Fibroblast of lung (primary cell): ENCODE measurements around the gene KRTAP6-1. TPM values are rescaled to one million over a fixed set of nuclear protein-coding genes. Genes with fewer than 3 reads are reported as not detected.

Source experiments
- DNase-seq, 2 donors: peaks; one replicate each; pipeline versions ENCODE4 v3.0.0 to v3.0.0-alpha.2; 2010; ENCODE audit warnings: low read depth in 2 of 2
- H2AFZ ChIP-seq: 2 replicates; pipeline ENCODE4 v1.5.1; 2012; ENCODE audit warnings: low read length, control low read depth, inconsistent platforms
- H3K27ac ChIP-seq: 2 replicates; pipeline ENCODE4 v1.5.1; 2011; ENCODE audit warnings: low read length, control low read depth; ENCODE audit not compliant: insufficient read depth
- H3K27me3 ChIP-seq: 2 replicates; pipeline ENCODE4 v1.5.1; 2011; ENCODE audit warnings: mild to moderate bottlenecking, low read length; ENCODE audit not compliant: control insufficient read depth, insufficient read depth
- H3K36me3 ChIP-seq: 2 replicates; pipeline ENCODE4 v1.5.1; 2011; ENCODE audit warnings: low read length; ENCODE audit not compliant: control insufficient read depth, insufficient read depth
- H3K4me1 ChIP-seq: 2 replicates; pipeline ENCODE4 v1.5.1; 2011; ENCODE audit warnings: low read length; ENCODE audit not compliant: control insufficient read depth, insufficient read depth; ENCODE audit errors: extremely low read depth
- H3K4me2 ChIP-seq: 2 replicates; pipeline ENCODE4 v1.5.1; 2011; ENCODE audit warnings: low read length, control low read depth; ENCODE audit not compliant: insufficient read depth; ENCODE audit errors: extremely low read depth
- H3K4me3 ChIP-seq, 4 experiments: fragments of 200-600 bp in 1 of 4; sonication (generic) in 1 of 4; replicated peaks in 1 of 4; 2 replicates each; pipeline ENCODE4 v1.5.1; 2011 to 2016; ENCODE audit warnings: low read length in 4 of 4, low read depth in 3 of 4, mild to moderate bottlenecking in 3 of 4, control low read depth in 2 of 4, inconsistent platforms in 1 of 4, mixed read lengths in 1 of 4; ENCODE audit not compliant: insufficient read depth in 1 of 4; ENCODE audit errors: control extremely low read depth in 1 of 4
- H3K79me2 ChIP-seq: 2 replicates; pipeline ENCODE4 v1.5.1; 2012; ENCODE audit warnings: mild to moderate bottlenecking, low read length, inconsistent platforms; ENCODE audit not compliant: control insufficient read depth, insufficient read depth
- H3K9ac ChIP-seq: 2 replicates; pipeline ENCODE4 v1.5.1; 2011; ENCODE audit warnings: mild to moderate bottlenecking, low read length, control low read depth; ENCODE audit not compliant: insufficient read depth
- H3K9me3 ChIP-seq: 2 replicates; pipeline ENCODE4 v1.5.1; 2012; ENCODE audit warnings: low read depth, low read length; ENCODE audit not compliant: control insufficient read depth, insufficient read depth
- H4K20me1 ChIP-seq: 2 replicates; pipeline ENCODE4 v1.5.1; 2011; ENCODE audit warnings: low read length; ENCODE audit not compliant: control insufficient read depth, insufficient read depth; ENCODE audit errors: extremely low read depth
- CTCF ChIP-seq, 2 donors: IDR thresholded peaks in 1 of 2; conservative IDR thresholded peaks in 1 of 2; 1 replicate in 1 of 2; 2 replicates in 1 of 2; pipeline ENCODE4 v1.5.1; 2011 to 2012; ENCODE audit warnings: low read length in 2 of 2, control low read depth in 1 of 2, inconsistent platforms in 1 of 2, low read depth in 1 of 2, mild to moderate bottlenecking in 1 of 2
- EZH2 ChIP-seq: IDR thresholded peaks from 2 replicates; pipeline ENCODE4 v1.5.1; 2012; ENCODE audit warnings: low read length, control low read depth, mild to moderate bottlenecking; ENCODE audit errors: missing control alignments
- polyA plus RNA-seq, 2 donors: library from polyadenylated mRNA; depleted of rRNA in 1 of 2; stranded (reverse) in 1 of 2; unstranded in 1 of 2; fragments of >200 nt; gene quantifications; 2 replicates each; pipeline ENCODE4 v1.2.1, GENCODE V29; 2011 to 2012; ENCODE audit warnings: missing spikeins in 1 of 2
- total RNA-seq: library from RNA; depleted of rRNA; stranded (reverse); fragments of >200 nt; gene quantifications from 2 replicates; pipeline ENCODE4 v1.2.1, GENCODE V29; 2014

Gene KRTAP6-1
- total and polyA plus RNA-seq, 2 donors (not counting 1 experiment from before 2014, with no cell fraction given), result not detected

- no peaks in the 10 kb centered on the region for H4K20me1 ChIP-seq
- H3K27me3 ChIP-seq, result no peaks in the 10 kb centered on the region
- H2AFZ ChIP-seq, result no peak within 1 kb of the TSS
- no peak within 1 kb of the TSS for H3K9ac ChIP-seq
- H3K27ac ChIP-seq, result no peak within 1 kb of the TSS
- H3K9me3 ChIP-seq, result no peaks in the 10 kb centered on the region
- H3K4me1 ChIP-seq, result no peaks in the 10 kb centered on the region
- H3K79me2 ChIP-seq, result no peaks in the 10 kb centered on the region
- no peaks in the 10 kb centered on the region for H3K36me3 ChIP-seq
- H3K4me3 ChIP-seq, result no peak within 1 kb of the TSS
- DNase-seq, result no peak
- no peak for TF ChIP-seq CTCF (conservative IDR thresholded peaks at IDR 0.05 in 1 of 2, IDR thresholded peaks at IDR 0.05 in 1 of 2; ENCODE audit: low read depth in 1 of 2, low read length in 2 of 2)
- no peak for TF ChIP-seq EZH2
- H3K4me2 ChIP-seq, result no peak within 1 kb of the TSS
These were observed 2.4 kb upstream of the KRTAP6-1 start, which contains the start of gene KRTAP20-1 for GRCh38 chr21:30616125-30616524. TSS of gene KRTAP20-1 (plus strand) at chr21:30616425. CDS start at chr21:30616455, 30 bp downstream.

GRCh38 chr21:30615199-30615598, 1.5 kb upstream of the KRTAP6-1 start:
- Histone ChIP-seq H4K20me1 (no peaks in the 10 kb centered on the region), H3K27me3 (no peaks in the 10 kb centered on the region), H3K36me3 (no peaks in the 10 kb centered on the region), H3K9ac (no peak overlapping the region), H3K27ac (no peak overlapping the region), H3K79me2 (no peaks in the 10 kb centered on the region), H3K4me2 (no peak overlapping the region), H3K9me3 (no peaks in the 10 kb centered on the region), H3K4me3 (no peak overlapping the region), H2AFZ (no peak overlapping the region), H3K4me1 (no peaks in the 10 kb centered on the region)
- TF ChIP-seq EZH2 (no peak), CTCF (conservative IDR thresholded peaks at IDR 0.05 in 1 of 2, IDR thresholded peaks at IDR 0.05 in 1 of 2; ENCODE audit: low read depth in 1 of 2, low read length in 2 of 2) (no peak)
- DNase-seq, result no peak

- Histone ChIP-seq H3K9ac (no peak overlapping the region), H3K27me3 (no peaks in the 10 kb centered on the region), H3K36me3 (no peaks in the 10 kb centered on the region), H3K4me2 (no peak overlapping the region), H3K4me3 (no peak overlapping the region), H3K9me3 (no peaks in the 10 kb centered on the region), H4K20me1 (no peaks in the 10 kb centered on the region), H3K4me1 (no peaks in the 10 kb centered on the region), H2AFZ (no peak overlapping the region), H3K79me2 (no peaks in the 10 kb centered on the region), H3K27ac (no peak overlapping the region)
- DNase-seq, result no peak
- TF ChIP-seq EZH2 (no peak), CTCF (conservative IDR thresholded peaks at IDR 0.05 in 1 of 2, IDR thresholded peaks at IDR 0.05 in 1 of 2; ENCODE audit: low read depth in 1 of 2, low read length in 2 of 2) (no peak)
These were observed 1.6 kb downstream of the KRTAP6-1 start for GRCh38 chr21:30612132-30612531.
